Progenitor cell of endocrine pancreas (in vitro differentiated cells): ENCODE results near the gene NOL4L. TPM values are rescaled to one million over a fixed set of nuclear protein-coding genes. Genes with fewer than 3 reads are reported as not detected.
A peak's percentile ranks its signal among the peaks of the same experiment; 100 is the strongest.

Experiments
- DNase-seq: peaks from one replicate; pipeline ENCODE4 v3.0.0; 2021; ENCODE audit warnings: low spot score; ENCODE audit not compliant: unreplicated experiment
- H3K27ac Mint-ChIP-seq: 2 replicates; pipeline ENCODE4 v1.8.0; 2021; ENCODE audit warnings: mild to moderate bottlenecking, moderate library complexity, mixed read lengths
- H3K27me3 Mint-ChIP-seq: 2 replicates; pipeline ENCODE4 v1.8.0; 2021; ENCODE audit warnings: mixed read lengths
- H3K36me3 Mint-ChIP-seq: 2 replicates; pipeline ENCODE4 v1.8.0; 2022; ENCODE audit warnings: mixed read lengths; ENCODE audit not compliant: insufficient read depth
- H3K4me1 Mint-ChIP-seq: 2 replicates; pipeline ENCODE4 v1.8.0; 2021; ENCODE audit warnings: low read depth, mixed read lengths
- H3K4me3 Mint-ChIP-seq: 2 replicates; pipeline ENCODE4 v1.8.0; 2021; ENCODE audit warnings: low read depth, mild to moderate bottlenecking, moderate library complexity, mixed read lengths
- H3K9me3 Mint-ChIP-seq: 2 replicates; pipeline ENCODE4 v1.8.0; 2021; ENCODE audit warnings: low read depth, mixed read lengths
- CTCF ChIP-seq: fragments of 200-600 bp; sonication (generic); IDR thresholded peaks from one replicate; pipeline ENCODE4 v1.5.0; 2021; ENCODE audit warnings: antibody characterized with exemption, mild to moderate bottlenecking; ENCODE audit not compliant: unreplicated experiment
- total RNA-seq: library from RNA; stranded (reverse); gene quantifications from 2 replicates; pipeline ENCODE4 v1.2.1, GENCODE V29; 2021

NOL4L gene
- total RNA-seq, 1 donor from 2014 or later = 90.4 TPM

- peaks cover 9% of the 10 kb centered on the region for H3K4me1 Mint-ChIP-seq
- no peak overlapping the region for H3K4me3 Mint-ChIP-seq
- DNase-seq = no peak
- no peak for TF ChIP-seq CTCF
- peak overlapping the region; percentile 29 for H3K27ac Mint-ChIP-seq
- H3K9me3 Mint-ChIP-seq = no peaks in the 10 kb centered on the region
- H3K36me3 Mint-ChIP-seq = peaks cover 37% of the 10 kb centered on the region
- no peaks in the 10 kb centered on the region for H3K27me3 Mint-ChIP-seq
Measured at GRCh38 chr20:32443386-32443974, 141.7 kb downstream of the NOL4L start.

- no peak for TF ChIP-seq CTCF
- H3K4me3 Mint-ChIP-seq = no peak overlapping the region
- H3K27ac Mint-ChIP-seq = peak overlapping the region; percentile 51
- H3K4me1 Mint-ChIP-seq = peaks cover 10% of the 10 kb centered on the region
- no peaks in the 10 kb centered on the region for H3K9me3 Mint-ChIP-seq
- peaks cover 40% of the 10 kb centered on the region for H3K36me3 Mint-ChIP-seq
- DNase-seq = no peak
- no peaks in the 10 kb centered on the region for H3K27me3 Mint-ChIP-seq
Measured at GRCh38 chr20:32442630-32443373, 142.3 kb downstream of the NOL4L start.

- peaks cover 39% of the 10 kb centered on the region for H3K36me3 Mint-ChIP-seq
Measured at GRCh38 chr20:32441638-32442037, 143.5 kb downstream of the NOL4L start.

GRCh38 chr20:32440758-32441078, 144.4 kb downstream of the NOL4L start:
- Mint-ChIP-seq H3K36me3 (peaks cover 39% of the 10 kb centered on the region), H3K4me3 (no peak overlapping the region), H3K27me3 (no peaks in the 10 kb centered on the region), H3K4me1 (peaks cover 13% of the 10 kb centered on the region), H3K9me3 (no peaks in the 10 kb centered on the region), H3K27ac (peak overlapping the region; percentile 76)
- DNase-seq = no peak
- TF ChIP-seq CTCF = no peak

More at GRCh38 chr20:32441638-32442037, 143.5 kb downstream of the NOL4L start:
- Mint-ChIP-seq H3K4me1 (peaks cover 13% of the 10 kb centered on the region), H3K27ac (peak overlapping the region; percentile 84), H3K9me3 (no peaks in the 10 kb centered on the region), H3K27me3 (no peaks in the 10 kb centered on the region), H3K4me3 (no peak overlapping the region)
- DNase-seq = no peak
- no peak for TF ChIP-seq CTCF

- DNase-seq = no peak
- Mint-ChIP-seq H3K9me3 (no peaks in the 10 kb centered on the region), H3K4me3 (no peak overlapping the region), H3K4me1 (peaks cover 9% of the 10 kb centered on the region), H3K27ac (peak overlapping the region; percentile 76), H3K36me3 (peaks cover 39% of the 10 kb centered on the region), H3K27me3 (no peaks in the 10 kb centered on the region)
- TF ChIP-seq CTCF = no peak
Measured at GRCh38 chr20:32440069-32440757, 144.9 kb downstream of the NOL4L start.
